ENCODE measurements around the gene NTNG2.

GRCh38 chr9:132190966-132191365, 29.1 kb downstream of the NTNG2 start:
- no peak for TF ChIP-seq CTCF (IDR thresholded peaks at IDR 0.05 in 8 of 11, conservative IDR thresholded peaks at IDR 0.05 in 3 of 11)
- no peak for TF ChIP-seq POLR2AphosphoS5 (IDR thresholded peaks at IDR 0.05)
- TF ChIP-seq POLR2A (IDR thresholded peaks at IDR 0.05): no peak

All from spleen (tissue), 7 donors.